22Rv1 (cell line): ENCODE measurements around the gene TMEM63B.

Experiments
- CTCF ChIP-seq: fragments of 450-650 bp; IDR thresholded peaks from 2 replicates; pipeline ENCODE4 v1.5.1; 2017; ENCODE audit warnings: mild to moderate bottlenecking
- ZFX ChIP-seq: fragments of 450-650 bp; IDR thresholded peaks from 2 replicates; pipeline ENCODE4 v1.6.1; 2017; ENCODE audit warnings: antibody characterized with exemption, borderline replicate concordance

GRCh38 chr6:44081753-44082152 lies 45.6 kb upstream of the TMEM63B start:
- TF ChIP-seq CTCF (no peak), ZFX (no peak)
